ENCODE results near the gene RASA3. TPM values are rescaled to one million over a fixed set of nuclear protein-coding genes. Genes with fewer than 3 reads are reported as not detected.

Gene RASA3
- total and polyA plus RNA-seq, 2 of the 8 experiments (the other 6 are each of a cell fraction or from before 2014, with no cell fraction given), result 7.5 to 21.9 TPM

- H3K27ac ChIP-seq (ENCODE audit: low read depth, low read length), result no peak overlapping the region
- ChIA-PET CTCF (ENCODE audit: partially characterized antibody) (interaction anchor here (0.6 to 1.3 kb wide), 2 partner anchors 20 to 160 kb away, joined by 3 to 4 read pairs; no protein-coding TSS in a partner anchor), POLR2A (ENCODE audit: partially characterized antibody) (interaction anchor here (1.8 kb wide), 1 partner anchor 8 kb away, joined by 3 read pairs; no protein-coding TSS in a partner anchor)
- no peak overlapping the region for H3K23ac ChIP-seq (ENCODE audit: insufficient read length)
- peaks cover 9% of the 10 kb centered on the region; the same call in 1 of the 2 replicates for H3K79me1 ChIP-seq (ENCODE audit: low read depth, low read length)
- no peak for TF ChIP-seq NANOG (IDR thresholded peaks at IDR 0.05; ENCODE audit: insufficient read depth, low read depth, low read length, poor library complexity, severe bottlenecking)
- TF ChIP-seq RNF2 (IDR thresholded peaks at IDR 0.05; ENCODE audit: borderline replicate concordance, low read depth, low read length, missing control alignments, poor library complexity, severe bottlenecking), result no peak
- peak; percentile 36; the same call in 1 of the 2 replicates for TF ChIP-seq E2F6 (IDR thresholded peaks at IDR 0.05)
- no peak for TF ChIP-seq RAD21 (IDR thresholded peaks at IDR 0.05 in 1 of 2, conservative IDR thresholded peaks at IDR 0.05 in 1 of 2; ENCODE audit: low read depth in 2 of 2, low read length in 2 of 2)
- no peak for TF ChIP-seq HDAC2 (IDR thresholded peaks at IDR 0.05; ENCODE audit: borderline replicate concordance in 1 of 2, low read depth in 2 of 2, low read length in 2 of 2)
- H3K56ac ChIP-seq (replicated peaks; ENCODE audit: insufficient read length, low read depth, low read length), result no peak overlapping the region
- no peak overlapping the region for H2BK120ac ChIP-seq (replicated peaks; ENCODE audit: low read depth, low read length)
- DNase-seq (ENCODE audit: low read depth in 1 of 2, low spot score in 2 of 2) (no peak), FAIRE-seq (no peak)
- H4K91ac ChIP-seq (replicated peaks; ENCODE audit: insufficient read length, low read length), result no peak overlapping the region
- no peak overlapping the region for H3K4me3 ChIP-seq (ENCODE audit: extremely low read depth in 1 of 4, insufficient read depth in 2 of 4, low read depth in 3 of 4, low read length in 4 of 4)
- no peak overlapping the region for H2BK20ac ChIP-seq (ENCODE audit: low read length)
- H3K14ac ChIP-seq (ENCODE audit: insufficient read length), result no peak overlapping the region
- no peak overlapping the region for H2BK12ac ChIP-seq (ENCODE audit: low read depth, low read length)
- H3K27me3 ChIP-seq (replicated peaks in 1 of 4; ENCODE audit: control insufficient read depth in 3 of 4, extremely low read depth in 1 of 4, insufficient read depth in 3 of 4, low read length in 3 of 4), result no peaks in the 10 kb centered on the region
- H2AK5ac ChIP-seq (ENCODE audit: low read depth, low read length), result no peak overlapping the region
- no peak overlapping the region for H3K9ac ChIP-seq (replicated peaks in 1 of 4; ENCODE audit: extremely low read depth in 1 of 4, low read depth in 3 of 4, low read length in 3 of 4)
- H3K4me2 ChIP-seq (ENCODE audit: insufficient read depth in 1 of 2, low read depth in 2 of 2, low read length in 2 of 2), result no peak overlapping the region
- WGBS, 2 experiments (ENCODE audit: extremely low coverage in 1 of 2, insufficient coverage in 1 of 2, insufficient read length in 1 of 2, insufficient replicate concordance in 2 of 2, low coverage in 1 of 2, low lambda C conversion rate in 2 of 2, missing lambda C conversion rate in 1 of 2), result 94% methylated on average over 18 of the region's 19 CpGs; no CpG with 5 or more reads in 1 of the 2 experiments
- H3K9me3 ChIP-seq (ENCODE audit: insufficient read depth in 2 of 2, low read depth in 1 of 2, low read length in 1 of 2), result no peaks in the 10 kb centered on the region
- H3K79me2 ChIP-seq (ENCODE audit: control insufficient read depth in 1 of 2, insufficient read depth in 2 of 2, low read length in 2 of 2), result peaks cover 0 to 3% of the 10 kb centered on the region in 2 experiments; a peak in 1 of 4 replicates
- peaks cover 0 to 20% (median 11%) of the 10 kb centered on the region in 4 experiments; a peak in 6 of 7 replicates for H3K4me1 ChIP-seq (replicated peaks in 1 of 4; ENCODE audit: control insufficient read depth in 3 of 4, insufficient read depth in 4 of 4, low read length in 3 of 4)
- no peak overlapping the region for H4K8ac ChIP-seq (ENCODE audit: extremely low read depth, insufficient read depth, low read length)
- no peak overlapping the region for H4K5ac ChIP-seq (ENCODE audit: insufficient read length, low read depth, low read length)
- peaks cover 0 to 6% of the 10 kb centered on the region in 2 experiments for H4K20me1 ChIP-seq (replicated peaks in 1 of 2; ENCODE audit: control insufficient read depth in 1 of 2, insufficient read depth in 2 of 2, low read length in 2 of 2)
- no peak overlapping the region for H3K4ac ChIP-seq (replicated peaks; ENCODE audit: insufficient read length, low read depth, low read length)
- no peak overlapping the region for H2BK15ac ChIP-seq (ENCODE audit: low read length)
- no peaks in the 10 kb centered on the region for H3K36me3 ChIP-seq (ENCODE audit: control insufficient read depth in 2 of 4, insufficient read depth in 4 of 4, low read length in 3 of 4)
- no peak overlapping the region for H2AFZ ChIP-seq (ENCODE audit: low read length)
- H3K18ac ChIP-seq (ENCODE audit: extremely low read depth, low read length), result no peak overlapping the region
- H2BK5ac ChIP-seq (ENCODE audit: low read depth, low read length), result no peak overlapping the region
- no peaks in the 10 kb centered on the region for H3K23me2 ChIP-seq (ENCODE audit: low read depth, low read length)
These were observed 94.2 kb downstream of the RASA3 start for GRCh38 chr13:114038211-114038613.
